ENCODE results near the gene ZNF397. TPM values are rescaled to one million over a fixed set of nuclear protein-coding genes. Genes with fewer than 3 reads are reported as not detected.

The ZNF397 gene
- polyA plus RNA-seq, 3 donors: 3.6 to 6.6 (median 3.6) TPM

DNA sequence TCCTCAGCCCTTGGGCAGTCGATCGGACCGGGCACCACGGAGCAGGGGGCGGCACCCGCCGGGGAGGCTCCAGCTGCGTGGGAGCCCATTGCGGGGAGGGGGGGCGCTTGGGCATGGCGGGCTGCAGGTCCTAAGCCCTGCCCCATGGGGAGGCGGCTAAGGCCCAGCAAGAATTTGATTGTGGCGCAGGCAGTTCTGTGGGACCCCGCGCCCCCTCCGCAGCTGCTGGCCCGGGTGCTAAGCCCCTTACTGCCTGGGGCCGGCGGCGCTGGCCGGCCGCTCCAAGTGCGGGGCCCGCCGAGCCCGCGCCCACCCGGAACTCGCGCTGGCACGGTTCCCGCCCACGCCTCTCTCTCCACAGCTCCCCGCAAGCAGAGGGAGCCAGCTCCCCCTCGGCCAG is 30.8 kb downstream of the ZNF397 start:
- Mint-ChIP-seq H3K4me3 (no peak overlapping the region), H3K27me3 (ENCODE audit: low read depth in 3 of 3) (peaks cover 2 to 8% (median 2%) of the 10 kb centered on the region in 3 donors), H3K27ac (no peak overlapping the region), H3K36me3 (peaks cover 0 to 2% of the 10 kb centered on the region in 2 donors), H3K9me3 (peaks cover 29 to 61% (median 40%) of the 10 kb centered on the region in 7 donors), H3K4me1 (peaks cover 21% of the 10 kb centered on the region)
- Histone ChIP-seq H3K27ac (ENCODE audit: low read depth in 1 of 2, low read length in 2 of 2) (no peak overlapping the region), H3K4me3 (replicated peaks in 1 of 3; ENCODE audit: low read depth in 2 of 3, low read length in 3 of 3) (no peak overlapping the region), H3K27me3 (ENCODE audit: control insufficient read depth in 2 of 2, insufficient read depth in 2 of 2, low read length in 2 of 2) (no peaks in the 10 kb centered on the region), H3K79me2 (ENCODE audit: insufficient read depth, low read length) (no peaks in the 10 kb centered on the region), H2AFZ (ENCODE audit: insufficient read depth, low read depth, low read length, poor library complexity, severe bottlenecking) (no peak overlapping the region), H3K9me3 (replicated peaks in 1 of 2; ENCODE audit: control insufficient read depth in 1 of 2, insufficient read depth in 1 of 2, low read length in 2 of 2) (peaks cover 26 to 43% of the 10 kb centered on the region in 2 donors), H3K36me3 (replicated peaks in 1 of 2; ENCODE audit: control insufficient read depth in 1 of 2, insufficient read depth in 2 of 2, low read length in 2 of 2) (no peaks in the 10 kb centered on the region), H3K9ac (ENCODE audit: insufficient read depth, low read length, poor library complexity, severe bottlenecking) (no peak overlapping the region), H3K4me1 (ENCODE audit: control insufficient read depth in 1 of 2, insufficient read depth in 2 of 2, low read length in 2 of 2) (peaks cover 12 to 22% of the 10 kb centered on the region in 2 donors), H3K4me2 (replicated peaks; ENCODE audit: extremely low read depth, low read length, poor library complexity, severe bottlenecking) (no peak overlapping the region), H4K20me1 (ENCODE audit: insufficient read depth, low read length) (no peaks in the 10 kb centered on the region)
- no peak for DNase-seq
- TF ChIP-seq, protein P1, sequence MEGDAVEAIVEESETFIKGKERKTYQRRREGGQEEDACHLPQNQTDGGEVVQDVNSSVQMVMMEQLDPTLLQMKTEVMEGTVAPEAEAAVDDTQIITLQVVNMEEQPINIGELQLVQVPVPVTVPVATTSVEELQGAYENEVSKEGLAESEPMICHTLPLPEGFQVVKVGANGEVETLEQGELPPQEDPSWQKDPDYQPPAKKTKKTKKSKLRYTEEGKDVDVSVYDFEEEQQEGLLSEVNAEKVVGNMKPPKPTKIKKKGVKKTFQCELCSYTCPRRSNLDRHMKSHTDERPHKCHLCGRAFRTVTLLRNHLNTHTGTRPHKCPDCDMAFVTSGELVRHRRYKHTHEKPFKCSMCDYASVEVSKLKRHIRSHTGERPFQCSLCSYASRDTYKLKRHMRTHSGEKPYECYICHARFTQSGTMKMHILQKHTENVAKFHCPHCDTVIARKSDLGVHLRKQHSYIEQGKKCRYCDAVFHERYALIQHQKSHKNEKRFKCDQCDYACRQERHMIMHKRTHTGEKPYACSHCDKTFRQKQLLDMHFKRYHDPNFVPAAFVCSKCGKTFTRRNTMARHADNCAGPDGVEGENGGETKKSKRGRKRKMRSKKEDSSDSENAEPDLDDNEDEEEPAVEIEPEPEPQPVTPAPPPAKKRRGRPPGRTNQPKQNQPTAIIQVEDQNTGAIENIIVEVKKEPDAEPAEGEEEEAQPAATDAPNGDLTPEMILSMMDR (IDR thresholded peaks at IDR 0.05): no peak
- 90% methylated on average over 35 of the region's 35 CpGs for WGBS (ENCODE audit: insufficient coverage)
- intact Hi-C loops (cut with micrococcal nuclease): no loop called here

DNA sequence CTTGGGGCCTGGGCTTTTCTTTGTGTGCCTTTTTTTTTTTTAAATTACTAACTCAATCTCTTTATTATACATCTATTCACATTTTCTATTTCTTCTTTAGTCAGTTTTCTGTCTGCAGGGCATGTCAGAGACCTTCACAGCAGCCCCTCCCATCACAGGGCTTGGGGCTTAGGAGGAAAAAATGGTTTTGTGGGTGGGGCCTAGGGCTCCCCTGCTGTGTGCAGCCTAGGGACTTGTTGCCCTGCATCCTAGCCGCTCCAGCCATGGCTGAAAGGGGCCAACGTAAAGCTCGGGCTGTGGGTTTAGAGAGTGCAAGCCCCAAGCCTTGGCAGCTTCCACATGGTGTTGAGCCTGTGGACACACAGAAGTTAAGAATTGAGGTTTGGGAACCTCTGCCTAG is 35.4 kb downstream of the ZNF397 start:
- H3K79me2 ChIP-seq (ENCODE audit: insufficient read depth, low read length): no peaks in the 10 kb centered on the region
- no peaks in the 10 kb centered on the region for H4K20me1 ChIP-seq (ENCODE audit: insufficient read depth, low read length)
- no peak overlapping the region for H3K4me3 ChIP-seq (replicated peaks in 1 of 3; ENCODE audit: low read depth in 2 of 3, low read length in 3 of 3)
- no peak overlapping the region for H2AFZ ChIP-seq (ENCODE audit: insufficient read depth, low read depth, low read length, poor library complexity, severe bottlenecking)
- H3K27ac ChIP-seq (ENCODE audit: low read depth in 1 of 2, low read length in 2 of 2): no peak overlapping the region
- H3K36me3 ChIP-seq (replicated peaks in 1 of 2; ENCODE audit: control insufficient read depth in 1 of 2, insufficient read depth in 2 of 2, low read length in 2 of 2): no peaks in the 10 kb centered on the region
- no peak for DNase-seq
- no peak overlapping the region for H3K4me2 ChIP-seq (replicated peaks; ENCODE audit: extremely low read depth, low read length, poor library complexity, severe bottlenecking)
- peaks cover 0 to 3% of the 10 kb centered on the region in 2 donors for H3K36me3 Mint-ChIP-seq
- H3K4me3 Mint-ChIP-seq: no peak overlapping the region
- no peaks in the 10 kb centered on the region for H3K27me3 ChIP-seq (ENCODE audit: control insufficient read depth in 2 of 2, insufficient read depth in 2 of 2, low read length in 2 of 2)
- H3K9ac ChIP-seq (ENCODE audit: insufficient read depth, low read length, poor library complexity, severe bottlenecking): no peak overlapping the region
- peaks cover 0 to 4% (median 0%) of the 10 kb centered on the region in 3 donors for H3K27me3 Mint-ChIP-seq (ENCODE audit: low read depth in 3 of 3)
- H3K4me1 ChIP-seq (ENCODE audit: control insufficient read depth in 1 of 2, insufficient read depth in 2 of 2, low read length in 2 of 2): no peaks in the 10 kb centered on the region
- intact Hi-C loops (cut with micrococcal nuclease): no loop called here
- no peaks in the 10 kb centered on the region for H3K4me1 Mint-ChIP-seq
- TF ChIP-seq, protein P1 (IDR thresholded peaks at IDR 0.05): no peak
- no peak overlapping the region for H3K27ac Mint-ChIP-seq
- H3K9me3 Mint-ChIP-seq: peaks cover 21 to 57% (median 35%) of the 10 kb centered on the region in 7 donors
- H3K9me3 ChIP-seq (replicated peaks in 1 of 2; ENCODE audit: control insufficient read depth in 1 of 2, insufficient read depth in 1 of 2, low read length in 2 of 2): peaks cover 34% of the 10 kb centered on the region in 2 donors
- WGBS (ENCODE audit: insufficient coverage): 100% methylated on average over 3 of the region's 3 CpGs
